OCI-LY7 (cell line): Measurements from ENCODE around the gene RBM19. TPM values are rescaled to one million over a fixed set of nuclear protein-coding genes. Genes with fewer than 3 reads are reported as not detected.

Experiments
- BruUV-seq: library from RNA; stranded (reverse); fragments of 400-500 nt; replicated peaks from 2 replicates; lab custom pipeline; 2021; lab: Mats Ljungman, UMichigan
- CTCF ChIA-PET: fragments of 300-600 bp; sonication (Branson Sonifier 250); formaldehyde crosslinking; loops from one replicate; lab custom pipeline; 2022; ENCODE audit warnings: antibody characterized with exemption; ENCODE audit not compliant: unreplicated experiment; lab: Charles Lee
- POLR2A ChIA-PET: fragments of 300-600 bp; sonication (Branson Sonifier 250); formaldehyde crosslinking; loops from one replicate; lab custom pipeline; 2022; ENCODE audit warnings: antibody characterized with exemption; lab: Charles Lee
- DNase-seq: peaks from one replicate; pipeline ENCODE4 v3.0.0-alpha.2; 2015; ENCODE audit warnings: low spot score
- H2AFZ ChIP-seq: fragments of 200-600 bp; sonication (generic), shearing (Covaris generic); 2 replicates; pipeline ENCODE4 v1.6.1; 2014; ENCODE audit warnings: mild to moderate bottlenecking, antibody characterized with exemption, low read length, moderate library complexity
- H3K27ac ChIP-seq: fragments of 200-600 bp; sonication (generic); 2 replicates; pipeline ENCODE4 v1.5.1; 2014; ENCODE audit warnings: mixed run types, low read depth, mild to moderate bottlenecking, moderate library complexity, low read length, inconsistent platforms; ENCODE audit not compliant: poor library complexity, severe bottlenecking
- H3K36me3 ChIP-seq: fragments of 200-600 bp; sonication (generic); 2 replicates; pipeline ENCODE4 v1.6.1; 2014; ENCODE audit warnings: mild to moderate bottlenecking, antibody characterized with exemption, low read length, moderate library complexity, mixed read lengths; ENCODE audit not compliant: insufficient read depth
- H3K4me1 ChIP-seq: fragments of 200-600 bp; sonication (generic); 2 replicates; pipeline ENCODE4 v1.5.1; 2014; ENCODE audit warnings: mild to moderate bottlenecking, low read length; ENCODE audit not compliant: insufficient read depth, poor library complexity, severe bottlenecking
- H3K4me2 ChIP-seq: fragments of 200-600 bp; sonication (generic); 2 replicates; pipeline ENCODE4 v1.6.1; 2014; ENCODE audit warnings: mild to moderate bottlenecking, low read length
- H3K4me3 ChIP-seq: fragments of 200-600 bp; sonication (generic); 2 replicates; pipeline ENCODE4 v1.5.1; 2014; ENCODE audit warnings: mild to moderate bottlenecking, low read depth, low read length; ENCODE audit not compliant: poor library complexity, severe bottlenecking
- H3K79me2 ChIP-seq: fragments of 200-600 bp; sonication (generic); 2 replicates; pipeline ENCODE4 v1.6.1; 2016; ENCODE audit warnings: low read depth, mild to moderate bottlenecking, low read length, moderate library complexity, mixed read lengths; ENCODE audit not compliant: insufficient read depth
- H3K9me2 ChIP-seq: fragments of 200-600 bp; sonication (generic); 2 replicates; pipeline ENCODE4 v1.6.1; 2016; ENCODE audit warnings: mild to moderate bottlenecking, low read length, mixed read lengths; ENCODE audit not compliant: insufficient read depth
- H3K9me3 ChIP-seq: fragments of 200-600 bp; sonication (generic); 2 replicates; pipeline ENCODE4 v1.6.1; 2014; ENCODE audit warnings: mild to moderate bottlenecking, mixed run types, low read length, mixed read lengths
- H4K20me1 ChIP-seq: fragments of 200-600 bp; sonication (generic); 2 replicates; pipeline ENCODE4 v1.6.1; 2014; ENCODE audit warnings: mild to moderate bottlenecking, antibody characterized with exemption, low read length, moderate library complexity, mixed read lengths; ENCODE audit not compliant: insufficient read depth
- EZH2phosphoT487 ChIP-seq: fragments of 200-600 bp; sonication (generic); IDR thresholded peaks from 2 replicates; pipeline ENCODE4 v1.6.1; 2018; ENCODE audit warnings: low read depth, borderline replicate concordance, mild to moderate bottlenecking, mixed run types, antibody characterized with exemption, low read length, moderate library complexity, mixed read lengths
- intact Hi-C: fragments of 100-400 bp; cut with micrococcal nuclease; formaldehyde crosslinking; loops from one replicate; pipeline ENCODE4 v1.10.0; 2022; ENCODE audit not compliant: unreplicated experiment
- total RNA-seq, 2 experiments: library from RNA; depleted of rRNA in 1 of 2; stranded (reverse); fragments of >200 nt in 1 of 2; shearing (Covaris generic) in 1 of 2; gene quantifications; 2 replicates each; pipeline ENCODE4 v1.2.3, GENCODE V29; 2014 to 2022
- TF ChIP-seq, protein P1 (sequence below): fragments of 200-600 bp; sonication (generic); conservative IDR thresholded peaks from 2 replicates; pipeline ENCODE4 v1.5.1; 2014; ENCODE audit warnings: mild to moderate bottlenecking, antibody characterized with exemption, low read length, moderate library complexity, mixed read lengths

RBM19 gene
- total RNA-seq, 2 experiments from 2014 or later: 37.8 to 46.2 TPM

DNA sequence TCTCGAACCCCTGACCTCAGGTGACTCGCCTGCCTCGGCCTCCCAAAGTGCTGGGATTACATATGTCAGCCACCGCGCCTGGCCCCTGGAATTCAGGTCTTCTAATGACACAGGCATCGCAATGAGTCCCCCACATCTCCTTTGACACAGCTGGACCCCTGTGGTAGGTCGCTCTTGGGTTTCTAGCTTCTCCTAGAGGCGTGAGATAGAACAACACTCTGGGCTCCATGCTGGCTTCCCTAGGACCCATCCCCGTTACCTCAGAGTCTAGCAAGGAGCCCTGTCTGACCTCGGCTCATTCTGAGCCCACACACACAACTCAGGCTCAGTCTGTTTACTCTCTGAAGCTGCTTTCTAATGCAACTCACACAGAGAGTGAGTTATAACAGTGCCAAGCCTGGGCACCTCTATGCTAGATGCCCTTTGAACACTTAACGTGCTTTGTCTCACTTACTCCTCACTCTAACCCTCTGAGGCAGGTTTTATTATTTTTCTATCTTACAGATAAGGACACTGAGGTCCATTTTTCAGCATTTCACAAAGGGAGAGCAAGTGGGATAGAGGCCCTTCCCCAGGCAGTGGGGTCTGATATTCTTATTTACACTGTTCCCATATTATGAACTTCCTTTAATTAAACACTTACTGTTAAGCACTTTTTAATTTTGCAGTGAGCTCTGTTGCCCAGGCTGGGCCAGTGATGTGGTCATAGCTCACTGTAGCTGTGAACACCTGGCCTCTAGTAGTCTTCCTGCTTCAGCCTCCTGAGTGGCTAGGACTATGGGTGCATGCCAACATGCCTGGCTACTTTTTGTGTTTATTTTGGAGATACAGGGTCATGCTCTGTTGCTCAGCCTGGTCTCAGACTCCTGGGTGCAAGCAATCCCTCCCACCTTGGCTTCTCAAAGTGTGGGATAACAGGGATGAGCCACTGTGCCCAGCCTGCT lies 40.6 kb upstream of the RBM19 start:
- Histone ChIP-seq H2AFZ (no peak overlapping the region), H4K20me1 (no peaks in the 10 kb centered on the region), H3K4me1 (no peaks in the 10 kb centered on the region), H3K4me3 (no peak overlapping the region), H3K36me3 (no peaks in the 10 kb centered on the region), H3K4me2 (no peak overlapping the region), H3K27ac (no peak overlapping the region), H3K9me3 (no peaks in the 10 kb centered on the region), H3K9me2 (no peaks in the 10 kb centered on the region), H3K79me2 (no peaks in the 10 kb centered on the region)
- ChIA-PET CTCF (no interaction called here), POLR2A (no interaction called here)
- intact Hi-C loops: no loop called here
- TF ChIP-seq, protein P1, sequence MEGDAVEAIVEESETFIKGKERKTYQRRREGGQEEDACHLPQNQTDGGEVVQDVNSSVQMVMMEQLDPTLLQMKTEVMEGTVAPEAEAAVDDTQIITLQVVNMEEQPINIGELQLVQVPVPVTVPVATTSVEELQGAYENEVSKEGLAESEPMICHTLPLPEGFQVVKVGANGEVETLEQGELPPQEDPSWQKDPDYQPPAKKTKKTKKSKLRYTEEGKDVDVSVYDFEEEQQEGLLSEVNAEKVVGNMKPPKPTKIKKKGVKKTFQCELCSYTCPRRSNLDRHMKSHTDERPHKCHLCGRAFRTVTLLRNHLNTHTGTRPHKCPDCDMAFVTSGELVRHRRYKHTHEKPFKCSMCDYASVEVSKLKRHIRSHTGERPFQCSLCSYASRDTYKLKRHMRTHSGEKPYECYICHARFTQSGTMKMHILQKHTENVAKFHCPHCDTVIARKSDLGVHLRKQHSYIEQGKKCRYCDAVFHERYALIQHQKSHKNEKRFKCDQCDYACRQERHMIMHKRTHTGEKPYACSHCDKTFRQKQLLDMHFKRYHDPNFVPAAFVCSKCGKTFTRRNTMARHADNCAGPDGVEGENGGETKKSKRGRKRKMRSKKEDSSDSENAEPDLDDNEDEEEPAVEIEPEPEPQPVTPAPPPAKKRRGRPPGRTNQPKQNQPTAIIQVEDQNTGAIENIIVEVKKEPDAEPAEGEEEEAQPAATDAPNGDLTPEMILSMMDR: no peak
- TF ChIP-seq EZH2phosphoT487: no peak
- DNase-seq: no peak
- no TSS peak for BruUV-seq

DNA sequence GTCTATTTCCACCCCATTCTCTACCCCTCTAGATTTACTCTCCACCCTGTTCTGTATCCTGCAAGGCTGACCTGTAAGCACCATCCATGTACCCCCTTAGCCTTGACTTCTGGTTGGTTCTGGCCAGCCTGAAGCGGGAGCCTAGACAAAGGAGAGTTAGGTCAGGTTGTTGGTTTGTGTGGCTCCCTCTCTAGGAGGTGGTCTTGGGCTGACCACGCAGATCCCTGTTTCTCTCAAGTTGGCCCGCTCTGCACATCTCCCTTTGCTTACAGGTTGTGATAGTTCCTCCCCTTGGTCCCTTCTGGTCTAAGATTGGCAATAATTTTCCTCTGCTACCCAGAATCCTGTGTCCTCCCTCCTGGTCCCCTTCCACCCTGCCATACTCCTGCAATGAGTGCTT lies 38.3 kb upstream of the RBM19 start:
- intact Hi-C loops: no loop called here
- Histone ChIP-seq H3K79me2 (no peaks in the 10 kb centered on the region), H4K20me1 (no peaks in the 10 kb centered on the region), H2AFZ (no peak overlapping the region), H3K9me2 (no peaks in the 10 kb centered on the region), H3K4me2 (no peak overlapping the region), H3K4me3 (no peak overlapping the region), H3K27ac (no peak overlapping the region), H3K4me1 (no peaks in the 10 kb centered on the region), H3K36me3 (no peaks in the 10 kb centered on the region), H3K9me3 (no peaks in the 10 kb centered on the region)
- TF ChIP-seq, protein P1: no peak
- TF ChIP-seq EZH2phosphoT487: no peak
- no TSS peak for BruUV-seq
- ChIA-PET CTCF (no interaction called here), POLR2A (no interaction called here)
- no peak for DNase-seq

DNA sequence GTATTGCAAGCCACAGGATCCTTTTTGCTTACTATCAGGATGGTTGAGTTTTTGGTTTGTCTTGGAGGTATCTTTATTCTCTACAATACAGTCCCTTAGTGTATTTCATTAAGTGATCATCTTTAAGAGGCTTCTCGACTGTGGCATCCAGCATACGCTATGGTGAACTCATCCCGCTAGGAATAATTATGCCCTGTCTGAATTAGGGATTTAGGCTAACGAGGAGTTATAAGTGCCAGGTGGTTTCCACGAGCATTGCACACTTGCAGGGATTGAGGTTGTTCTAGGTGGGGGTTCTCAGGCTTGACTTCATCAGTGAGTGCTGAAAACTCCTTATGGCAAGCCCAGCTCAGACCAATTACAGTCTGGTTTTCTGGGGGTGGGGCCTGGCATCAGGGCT lies 37.2 kb upstream of the RBM19 start:
- CTCF ChIA-PET: no interaction called here
- Histone ChIP-seq H3K4me1 (no peaks in the 10 kb centered on the region), H3K9me3 (no peaks in the 10 kb centered on the region), H2AFZ (no peak overlapping the region), H3K79me2 (no peaks in the 10 kb centered on the region), H3K27ac (no peak overlapping the region), H3K4me3 (no peak overlapping the region), H4K20me1 (no peaks in the 10 kb centered on the region), H3K9me2 (no peaks in the 10 kb centered on the region), H3K4me2 (no peak overlapping the region), H3K36me3 (no peaks in the 10 kb centered on the region)
- no peak for TF ChIP-seq EZH2phosphoT487
- TF ChIP-seq, protein P1: no peak
- no TSS peak for BruUV-seq
- no peak for DNase-seq
- intact Hi-C loops: no loop called here
- POLR2A ChIA-PET: no interaction called here
